Measurements from ENCODE around the gene APCDD1L. TPM values are rescaled to one million over a fixed set of nuclear protein-coding genes. Genes with fewer than 3 reads are reported as not detected.

APCDD1L gene
- total and polyA plus RNA-seq, 2 of the 8 experiments (the other 6 are each of a cell fraction or from before 2014, with no cell fraction given), result 0.83 to 3.1 TPM

- no peak for TF ChIP-seq CHD7 (IDR thresholded peaks at IDR 0.05; ENCODE audit: insufficient replicate concordance, low read length)
- no peak for TF ChIP-seq EGR1 (IDR thresholded peaks at IDR 0.05; ENCODE audit: borderline replicate concordance, low read depth, low read length)
- TF ChIP-seq BACH1 (IDR thresholded peaks at IDR 0.05; ENCODE audit: low read length), result no peak
- no peak for TF ChIP-seq KDM4A (IDR thresholded peaks at IDR 0.05; ENCODE audit: low read depth, low read length, severe bottlenecking)
- no peak for TF ChIP-seq YY1 (IDR thresholded peaks at IDR 0.05; ENCODE audit: low read depth, low read length)
- no peak for TF ChIP-seq CHD1 (IDR thresholded peaks at IDR 0.05; ENCODE audit: low read depth, low read length)
- TF ChIP-seq USF2 (IDR thresholded peaks at IDR 0.05; ENCODE audit: low read length), result no peak
- TF ChIP-seq SIN3A (conservative IDR thresholded peaks at IDR 0.05 in 1 of 2, IDR thresholded peaks at IDR 0.05 in 1 of 2; ENCODE audit: low read depth in 1 of 2, low read length in 2 of 2), result no peak
- no peak for TF ChIP-seq FOSL1 (IDR thresholded peaks at IDR 0.05; ENCODE audit: insufficient read depth, low read depth, low read length)
These were observed 66.2 kb downstream of the APCDD1L start (continued) for GRCh38 chr20:58448958-58449357.
